Astrocyte (in vitro differentiated cells and primary cell): ENCODE results near the gene RTBDN.

Experiments
- CTCF ChIP-seq: IDR thresholded peaks from 2 replicates; pipeline ENCODE4 v1.5.1; 2011; ENCODE audit warnings: low read depth, mild to moderate bottlenecking, inconsistent platforms, low read length, moderate library complexity; ENCODE audit not compliant: insufficient read depth
- EZH2 ChIP-seq: IDR thresholded peaks from 2 replicates; pipeline ENCODE4 v1.6.1; 2012; ENCODE audit warnings: mild to moderate bottlenecking, low read length, inconsistent platforms; ENCODE audit not compliant: insufficient read depth

- no peak for TF ChIP-seq CTCF
- TF ChIP-seq EZH2 = no peak
These were observed 38.8 kb upstream of the RTBDN start for GRCh38 chr19:12872941-12873890.
